Fibroblast of mammary gland (primary cell): ENCODE data around the gene ZNF292.

ENCODE experiments used
- DNase-seq: peaks from one replicate; pipeline ENCODE4 v3.0.0-alpha.2; 2010; ENCODE audit warnings: low read depth
- H3K4me3 ChIP-seq: 2 replicates; pipeline ENCODE4 v1.5.1; 2011; ENCODE audit warnings: low read depth, mild to moderate bottlenecking, low read length, moderate library complexity; ENCODE audit not compliant: control insufficient read depth
- TF ChIP-seq, protein P1 (sequence below): conservative IDR thresholded peaks from 2 replicates; pipeline ENCODE4 v1.5.1; 2011; ENCODE audit warnings: low read depth, low read length, inconsistent platforms; ENCODE audit not compliant: control insufficient read depth, insufficient read depth

The ZNF292 gene

DNA sequence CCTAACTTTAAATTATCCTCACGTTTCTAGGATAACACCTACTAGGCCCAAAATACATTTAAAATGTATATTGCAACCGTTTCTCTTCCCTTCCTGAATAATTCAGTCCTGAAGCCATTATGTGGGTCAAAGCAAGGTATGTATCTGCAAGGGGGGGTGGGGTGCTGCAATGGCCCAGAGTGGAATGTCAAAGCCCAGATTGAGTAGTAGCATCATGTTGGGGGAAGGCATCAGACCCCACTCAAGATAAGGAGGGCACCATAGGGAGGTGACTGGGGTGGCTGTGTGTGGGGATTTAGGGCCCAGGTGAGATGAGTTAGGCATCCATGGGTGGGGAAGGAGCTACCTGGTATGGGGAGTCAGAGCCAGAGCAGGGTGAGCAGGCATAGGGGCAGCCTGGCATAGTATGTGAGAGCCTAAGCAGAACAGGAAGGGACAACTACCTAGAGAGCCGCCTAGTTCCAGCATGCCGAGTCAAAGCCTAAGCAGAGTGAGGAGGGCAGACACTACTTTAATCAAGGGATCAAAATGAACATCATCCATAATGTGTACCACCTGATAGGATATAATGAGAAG is 48.2 kb downstream of the ZNF292 start:
- H3K4me3 ChIP-seq = no peak overlapping the region
- no peak for DNase-seq
- TF ChIP-seq, protein P1, sequence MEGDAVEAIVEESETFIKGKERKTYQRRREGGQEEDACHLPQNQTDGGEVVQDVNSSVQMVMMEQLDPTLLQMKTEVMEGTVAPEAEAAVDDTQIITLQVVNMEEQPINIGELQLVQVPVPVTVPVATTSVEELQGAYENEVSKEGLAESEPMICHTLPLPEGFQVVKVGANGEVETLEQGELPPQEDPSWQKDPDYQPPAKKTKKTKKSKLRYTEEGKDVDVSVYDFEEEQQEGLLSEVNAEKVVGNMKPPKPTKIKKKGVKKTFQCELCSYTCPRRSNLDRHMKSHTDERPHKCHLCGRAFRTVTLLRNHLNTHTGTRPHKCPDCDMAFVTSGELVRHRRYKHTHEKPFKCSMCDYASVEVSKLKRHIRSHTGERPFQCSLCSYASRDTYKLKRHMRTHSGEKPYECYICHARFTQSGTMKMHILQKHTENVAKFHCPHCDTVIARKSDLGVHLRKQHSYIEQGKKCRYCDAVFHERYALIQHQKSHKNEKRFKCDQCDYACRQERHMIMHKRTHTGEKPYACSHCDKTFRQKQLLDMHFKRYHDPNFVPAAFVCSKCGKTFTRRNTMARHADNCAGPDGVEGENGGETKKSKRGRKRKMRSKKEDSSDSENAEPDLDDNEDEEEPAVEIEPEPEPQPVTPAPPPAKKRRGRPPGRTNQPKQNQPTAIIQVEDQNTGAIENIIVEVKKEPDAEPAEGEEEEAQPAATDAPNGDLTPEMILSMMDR = no peak

DNA sequence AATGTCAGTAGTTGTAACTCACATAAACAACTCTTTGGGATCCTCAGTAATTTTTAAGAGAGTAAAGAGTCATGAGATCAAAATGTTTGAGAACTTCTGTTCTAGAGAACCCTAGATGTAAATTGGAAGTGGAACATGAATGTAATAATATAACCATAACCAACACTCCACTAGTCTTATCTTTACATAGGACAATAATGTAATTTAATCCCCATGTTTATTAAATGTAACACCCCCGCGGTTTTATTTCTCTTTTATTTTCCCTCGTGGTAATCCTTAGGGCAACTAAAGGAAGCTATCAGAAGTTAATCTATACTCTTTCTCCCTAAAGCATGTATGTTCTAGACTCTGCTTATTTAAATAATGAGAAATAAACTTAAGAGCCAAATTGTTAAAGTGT is 54.4 kb downstream of the ZNF292 start:
- DNase-seq = no peak
- TF ChIP-seq, protein P1 = no peak
- no peak overlapping the region for H3K4me3 ChIP-seq

DNA sequence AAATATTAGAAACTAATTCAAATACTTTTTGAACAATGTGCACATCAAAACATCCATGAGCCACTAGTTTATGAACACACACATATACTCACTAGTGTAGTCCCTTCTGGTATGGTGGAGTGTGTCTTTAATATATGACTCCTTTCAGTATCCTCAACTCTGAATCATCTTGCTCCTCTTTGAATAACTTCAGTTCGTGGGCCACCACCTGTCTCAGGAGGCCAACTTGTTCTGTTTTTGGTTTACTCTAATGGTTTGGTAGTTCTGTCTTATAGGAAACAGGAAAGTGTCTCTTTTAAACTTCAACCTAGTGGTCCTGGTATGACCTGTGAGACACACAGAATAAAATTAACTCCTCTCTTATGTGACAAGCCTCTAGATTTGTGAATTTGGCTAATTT is 55.6 kb downstream of the ZNF292 start:
- no peak overlapping the region for H3K4me3 ChIP-seq
- DNase-seq = no peak
- TF ChIP-seq, protein P1 = no peak

DNA sequence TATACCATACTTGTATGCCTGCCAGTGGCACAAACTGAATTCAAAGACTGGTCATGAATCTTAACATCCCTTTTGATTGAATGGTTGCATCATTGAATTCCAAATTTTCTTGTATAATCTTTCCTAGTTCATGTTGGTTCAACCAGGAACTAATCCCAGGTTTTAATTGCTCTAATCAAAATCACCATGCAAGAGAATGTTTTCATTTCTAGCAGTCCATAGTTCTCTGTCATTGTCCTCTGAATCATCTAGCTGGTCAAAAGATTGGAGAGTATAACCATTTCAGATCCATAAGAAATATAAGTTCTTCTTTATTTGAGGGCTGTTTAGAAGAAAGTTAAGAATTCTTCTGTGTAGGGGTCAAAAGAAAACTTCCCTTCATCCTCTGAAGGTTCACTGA is 57.2 kb downstream of the ZNF292 start:
- DNase-seq = no peak
- TF ChIP-seq, protein P1 = no peak
- H3K4me3 ChIP-seq = no peak overlapping the region

DNA sequence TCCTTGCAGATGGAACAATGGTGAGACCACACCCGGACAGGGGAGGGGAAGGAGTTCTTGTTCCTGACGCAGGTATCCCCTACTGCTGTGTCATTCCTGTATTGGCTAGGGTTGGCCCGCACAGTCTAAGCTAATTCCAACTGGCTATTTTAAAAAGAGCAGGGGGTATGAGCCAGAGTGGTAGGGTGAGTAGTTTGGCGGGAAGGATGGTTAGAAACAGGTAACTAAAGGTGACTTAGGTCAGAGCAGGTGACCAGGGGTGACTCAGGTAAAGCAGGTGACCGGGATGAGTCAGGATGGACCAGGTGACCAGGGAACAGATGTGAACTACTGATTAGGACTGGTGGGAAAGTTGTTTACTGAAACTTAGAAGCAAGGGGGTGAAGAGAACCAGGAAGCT is 58.0 kb downstream of the ZNF292 start:
- TF ChIP-seq, protein P1 = no peak
- no peak overlapping the region for H3K4me3 ChIP-seq
- no peak for DNase-seq

DNA sequence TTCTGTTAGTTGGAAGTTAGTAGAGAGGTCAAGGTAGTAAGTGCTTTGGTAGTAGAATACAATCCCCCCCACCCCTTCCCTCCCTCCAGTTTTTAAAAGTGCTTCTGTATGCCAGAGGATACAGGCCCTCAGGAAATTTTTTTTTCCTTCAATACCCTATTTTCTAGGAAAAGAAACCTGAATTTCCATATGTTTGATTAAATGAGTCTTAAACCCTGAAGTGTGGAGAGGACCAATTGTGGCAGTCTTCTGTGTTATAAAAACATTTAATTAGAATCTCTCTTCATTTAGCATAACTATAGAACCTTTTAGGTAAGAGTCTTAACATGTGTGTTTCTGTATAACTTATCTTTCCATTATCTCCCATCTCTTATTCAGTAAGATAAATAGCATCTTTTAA is 59.5 kb downstream of the ZNF292 start:
- DNase-seq = no peak
- TF ChIP-seq, protein P1 = no peak

DNA sequence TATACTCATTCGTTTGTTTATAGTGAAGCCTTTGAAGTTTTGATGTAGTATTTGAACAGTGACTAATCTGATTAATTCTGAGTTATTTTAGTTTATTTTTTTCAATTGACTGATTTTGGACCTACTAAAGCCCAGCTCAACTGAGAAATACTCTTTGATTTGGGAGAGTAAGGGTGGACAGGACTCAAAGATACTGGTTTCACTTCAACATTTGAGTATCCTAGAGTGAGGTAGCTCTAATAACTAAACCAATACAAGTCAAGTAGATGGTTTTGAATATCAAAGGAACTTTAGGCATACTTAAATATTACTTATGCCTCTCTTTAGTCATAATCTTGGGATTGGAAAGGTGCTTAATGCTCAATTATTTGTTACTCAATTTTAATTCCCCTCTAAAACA is 65.6 kb downstream of the ZNF292 start:
- no peak overlapping the region for H3K4me3 ChIP-seq
- no peak for DNase-seq
- TF ChIP-seq, protein P1 = no peak

More for the DNA sequence above, 59.5 kb downstream of the ZNF292 start:
- no peak overlapping the region for H3K4me3 ChIP-seq
